Gastroesophageal sphincter (tissue), 3 donors: ENCODE results near the gene RGS12.

Experiments
- EP300 ChIP-seq: sonication (generic); formaldehyde crosslinking; IDR thresholded peaks from one replicate; pipeline ENCODE4 v1.6.1; 2017; ENCODE audit warnings: antibody characterized with exemption, mild to moderate bottlenecking
- POLR2A ChIP-seq, 2 donors: fragments of 450-650 bp; IDR thresholded peaks; one replicate each; pipeline ENCODE4 v1.6.1; 2017; ENCODE audit warnings: antibody characterized with exemption in 2 of 2, mild to moderate bottlenecking in 2 of 2, moderate library complexity in 1 of 2
- TF ChIP-seq, protein P1 (sequence below), 4 experiments: fragments of 200-600 bp in 2 of 4; fragments of 450-650 bp in 2 of 4; sonication (generic) in 1 of 4; IDR thresholded peaks; one replicate each; pipeline ENCODE4 v1.5.1; 2017 to 2019; ENCODE audit warnings: antibody characterized with exemption in 4 of 4, mild to moderate bottlenecking in 2 of 4, moderate library complexity in 2 of 4

DNA sequence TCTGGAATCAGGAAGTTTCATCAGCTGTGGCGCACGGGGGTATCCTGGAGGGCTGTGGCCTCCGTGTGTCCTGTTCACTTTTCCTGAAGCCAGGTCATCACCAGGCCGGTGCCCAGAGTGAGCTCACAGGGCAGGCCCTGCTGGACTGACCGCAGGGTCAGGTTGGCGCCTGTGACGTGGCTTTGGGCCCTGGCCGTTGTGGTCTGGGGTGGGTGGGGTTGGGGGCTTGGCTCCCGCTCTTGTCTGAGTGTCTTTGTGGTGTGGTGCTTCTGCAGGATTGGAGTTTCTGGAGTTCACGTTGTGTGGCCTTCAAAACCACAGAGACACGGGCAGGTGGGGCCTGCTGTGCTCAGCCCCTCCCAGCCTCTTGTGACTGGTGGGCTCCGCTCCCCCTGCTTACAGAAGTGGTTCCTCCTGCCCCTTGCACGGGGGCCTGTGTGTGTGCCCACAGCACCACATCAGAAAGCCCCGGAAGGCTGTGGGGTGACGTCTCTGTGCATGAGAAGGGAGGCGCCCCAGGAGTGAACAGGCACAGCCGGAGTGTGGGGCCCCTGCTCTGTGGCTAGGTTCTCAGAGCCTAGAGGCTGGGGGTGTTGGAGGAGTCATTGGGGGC lies 9.5 kb downstream of the RGS12 start:
- TF ChIP-seq POLR2A (IDR thresholded peaks at IDR 0.05) (no peak), EP300 (no peak)
- TF ChIP-seq, protein P1, sequence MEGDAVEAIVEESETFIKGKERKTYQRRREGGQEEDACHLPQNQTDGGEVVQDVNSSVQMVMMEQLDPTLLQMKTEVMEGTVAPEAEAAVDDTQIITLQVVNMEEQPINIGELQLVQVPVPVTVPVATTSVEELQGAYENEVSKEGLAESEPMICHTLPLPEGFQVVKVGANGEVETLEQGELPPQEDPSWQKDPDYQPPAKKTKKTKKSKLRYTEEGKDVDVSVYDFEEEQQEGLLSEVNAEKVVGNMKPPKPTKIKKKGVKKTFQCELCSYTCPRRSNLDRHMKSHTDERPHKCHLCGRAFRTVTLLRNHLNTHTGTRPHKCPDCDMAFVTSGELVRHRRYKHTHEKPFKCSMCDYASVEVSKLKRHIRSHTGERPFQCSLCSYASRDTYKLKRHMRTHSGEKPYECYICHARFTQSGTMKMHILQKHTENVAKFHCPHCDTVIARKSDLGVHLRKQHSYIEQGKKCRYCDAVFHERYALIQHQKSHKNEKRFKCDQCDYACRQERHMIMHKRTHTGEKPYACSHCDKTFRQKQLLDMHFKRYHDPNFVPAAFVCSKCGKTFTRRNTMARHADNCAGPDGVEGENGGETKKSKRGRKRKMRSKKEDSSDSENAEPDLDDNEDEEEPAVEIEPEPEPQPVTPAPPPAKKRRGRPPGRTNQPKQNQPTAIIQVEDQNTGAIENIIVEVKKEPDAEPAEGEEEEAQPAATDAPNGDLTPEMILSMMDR (IDR thresholded peaks at IDR 0.05): no peak
